Measurements from ENCODE around the gene DOCK9.

The DOCK9 gene

GRCh38 chr13:98923641-98924397 is 54.0 kb downstream of the DOCK9 start:
- no peak for DNase-seq
- Histone ChIP-seq H3F3A (ENCODE audit: insufficient read depth, low read length) (no peaks in the 10 kb centered on the region), H3K4me3 (ENCODE audit: low read length) (no peak overlapping the region), H3K79me2 (ENCODE audit: low read length) (no peaks in the 10 kb centered on the region), H3K9ac (ENCODE audit: low read length) (no peak overlapping the region), H2AFZ (ENCODE audit: low read length) (no peak overlapping the region), H3K27me3 (replicated peaks; ENCODE audit: insufficient read depth, low read length) (no peaks in the 10 kb centered on the region), H3K27ac (ENCODE audit: low read length) (no peak overlapping the region), H4K20me1 (ENCODE audit: insufficient read depth, low read length) (no peaks in the 10 kb centered on the region), H3K9me3 (replicated peaks; ENCODE audit: insufficient read depth, low read length) (no peaks in the 10 kb centered on the region), H3K4me2 (ENCODE audit: low read depth, low read length) (no peak overlapping the region), H3K9me2 (replicated peaks; ENCODE audit: insufficient read depth, low read length) (no peaks in the 10 kb centered on the region), H3K4me1 (ENCODE audit: low read length) (peaks cover under 1% of the 10 kb centered on the region; the same call in 1 of the 2 replicates), H3K36me3 (replicated peaks; ENCODE audit: insufficient read depth, low read length) (no peaks in the 10 kb centered on the region; the same call in 1 of the 2 replicates)
- TF ChIP-seq EZH2phosphoT487 (IDR thresholded peaks at IDR 0.05; ENCODE audit: low read length) (no peak), EZH2 (optimal IDR thresholded peaks at IDR 0.05; ENCODE audit: low read depth, low read length) (no peak)
- TF ChIP-seq, protein P1, sequence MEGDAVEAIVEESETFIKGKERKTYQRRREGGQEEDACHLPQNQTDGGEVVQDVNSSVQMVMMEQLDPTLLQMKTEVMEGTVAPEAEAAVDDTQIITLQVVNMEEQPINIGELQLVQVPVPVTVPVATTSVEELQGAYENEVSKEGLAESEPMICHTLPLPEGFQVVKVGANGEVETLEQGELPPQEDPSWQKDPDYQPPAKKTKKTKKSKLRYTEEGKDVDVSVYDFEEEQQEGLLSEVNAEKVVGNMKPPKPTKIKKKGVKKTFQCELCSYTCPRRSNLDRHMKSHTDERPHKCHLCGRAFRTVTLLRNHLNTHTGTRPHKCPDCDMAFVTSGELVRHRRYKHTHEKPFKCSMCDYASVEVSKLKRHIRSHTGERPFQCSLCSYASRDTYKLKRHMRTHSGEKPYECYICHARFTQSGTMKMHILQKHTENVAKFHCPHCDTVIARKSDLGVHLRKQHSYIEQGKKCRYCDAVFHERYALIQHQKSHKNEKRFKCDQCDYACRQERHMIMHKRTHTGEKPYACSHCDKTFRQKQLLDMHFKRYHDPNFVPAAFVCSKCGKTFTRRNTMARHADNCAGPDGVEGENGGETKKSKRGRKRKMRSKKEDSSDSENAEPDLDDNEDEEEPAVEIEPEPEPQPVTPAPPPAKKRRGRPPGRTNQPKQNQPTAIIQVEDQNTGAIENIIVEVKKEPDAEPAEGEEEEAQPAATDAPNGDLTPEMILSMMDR (IDR thresholded peaks at IDR 0.05; ENCODE audit: low read length) = no peak

- H4K20me1 ChIP-seq (ENCODE audit: insufficient read depth, low read length) = no peaks in the 10 kb centered on the region
- no peak overlapping the region for H3K27ac ChIP-seq (ENCODE audit: low read length)
- no peak overlapping the region for H3K4me2 ChIP-seq (ENCODE audit: low read depth, low read length)
- H3K36me3 ChIP-seq (replicated peaks; ENCODE audit: insufficient read depth, low read length) = no peaks in the 10 kb centered on the region; the same call in 1 of the 2 replicates
- H3K4me1 ChIP-seq (ENCODE audit: low read length) = peaks cover 6% of the 10 kb centered on the region; the same call in 1 of the 2 replicates
- H3K27me3 ChIP-seq (replicated peaks; ENCODE audit: insufficient read depth, low read length) = no peaks in the 10 kb centered on the region
- H3F3A ChIP-seq (ENCODE audit: insufficient read depth, low read length) = no peaks in the 10 kb centered on the region
- H3K4me3 ChIP-seq (ENCODE audit: low read length) = no peak overlapping the region
- no peaks in the 10 kb centered on the region for H3K79me2 ChIP-seq (ENCODE audit: low read length)
- H3K9me3 ChIP-seq (replicated peaks; ENCODE audit: insufficient read depth, low read length) = no peaks in the 10 kb centered on the region
- TF ChIP-seq EZH2phosphoT487 (IDR thresholded peaks at IDR 0.05; ENCODE audit: low read length) (no peak), EZH2 (optimal IDR thresholded peaks at IDR 0.05; ENCODE audit: low read depth, low read length) (no peak)
- TF ChIP-seq, protein P1 (IDR thresholded peaks at IDR 0.05; ENCODE audit: low read length) = no peak
- H3K9me2 ChIP-seq (replicated peaks; ENCODE audit: insufficient read depth, low read length) = no peaks in the 10 kb centered on the region
- no peak overlapping the region for H2AFZ ChIP-seq (ENCODE audit: low read length)
- H3K9ac ChIP-seq (ENCODE audit: low read length) = no peak overlapping the region
- no peak for DNase-seq
Measured at GRCh38 chr13:98922306-98922705, 55.6 kb downstream of the DOCK9 start.

DNA sequence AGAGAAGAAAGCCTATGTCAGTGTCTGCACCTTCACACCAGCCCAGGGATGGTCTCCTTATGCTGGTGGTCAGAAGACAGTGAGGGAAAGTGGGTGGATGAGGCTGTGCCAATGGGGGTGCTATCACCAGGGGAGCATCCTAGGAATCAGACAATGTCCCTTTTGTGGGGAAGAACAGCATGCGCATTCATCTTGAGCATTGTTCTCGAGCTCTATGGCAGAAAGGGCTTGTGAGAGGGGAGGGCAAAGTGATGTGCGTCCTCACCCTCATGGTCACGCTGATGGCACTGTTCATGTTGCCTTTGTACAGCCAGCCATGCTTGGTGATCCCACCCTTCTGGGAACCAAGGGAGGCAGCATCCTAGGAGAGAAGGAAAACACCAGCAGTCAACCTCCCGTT is 56.1 kb downstream of the DOCK9 start:
- Histone ChIP-seq H3K9me3 (replicated peaks; ENCODE audit: insufficient read depth, low read length) (no peaks in the 10 kb centered on the region), H3F3A (ENCODE audit: insufficient read depth, low read length) (no peaks in the 10 kb centered on the region), H4K20me1 (ENCODE audit: insufficient read depth, low read length) (no peaks in the 10 kb centered on the region), H3K4me1 (ENCODE audit: low read length) (peaks cover 6% of the 10 kb centered on the region; the same call in 1 of the 2 replicates), H3K27ac (ENCODE audit: low read length) (no peak overlapping the region), H3K79me2 (ENCODE audit: low read length) (no peaks in the 10 kb centered on the region), H3K36me3 (replicated peaks; ENCODE audit: insufficient read depth, low read length) (no peaks in the 10 kb centered on the region; the same call in 1 of the 2 replicates), H3K27me3 (replicated peaks; ENCODE audit: insufficient read depth, low read length) (no peaks in the 10 kb centered on the region), H3K4me2 (ENCODE audit: low read depth, low read length) (no peak overlapping the region), H3K9me2 (replicated peaks; ENCODE audit: insufficient read depth, low read length) (no peaks in the 10 kb centered on the region), H3K9ac (ENCODE audit: low read length) (no peak overlapping the region), H3K4me3 (ENCODE audit: low read length) (no peak overlapping the region), H2AFZ (ENCODE audit: low read length) (no peak overlapping the region)
- no peak for DNase-seq
- TF ChIP-seq, protein P1 (IDR thresholded peaks at IDR 0.05; ENCODE audit: low read length) = no peak
- TF ChIP-seq EZH2phosphoT487 (IDR thresholded peaks at IDR 0.05; ENCODE audit: low read length) (no peak), EZH2 (optimal IDR thresholded peaks at IDR 0.05; ENCODE audit: low read depth, low read length) (no peak)
